ENCODE data around the gene FBXL13.
"Not testable (repeated sequence)": the region's sequence is repeated elsewhere in the genome, so short reads cannot be mapped to it uniquely, and the experiment has no call there.

The FBXL13 gene

DNA sequence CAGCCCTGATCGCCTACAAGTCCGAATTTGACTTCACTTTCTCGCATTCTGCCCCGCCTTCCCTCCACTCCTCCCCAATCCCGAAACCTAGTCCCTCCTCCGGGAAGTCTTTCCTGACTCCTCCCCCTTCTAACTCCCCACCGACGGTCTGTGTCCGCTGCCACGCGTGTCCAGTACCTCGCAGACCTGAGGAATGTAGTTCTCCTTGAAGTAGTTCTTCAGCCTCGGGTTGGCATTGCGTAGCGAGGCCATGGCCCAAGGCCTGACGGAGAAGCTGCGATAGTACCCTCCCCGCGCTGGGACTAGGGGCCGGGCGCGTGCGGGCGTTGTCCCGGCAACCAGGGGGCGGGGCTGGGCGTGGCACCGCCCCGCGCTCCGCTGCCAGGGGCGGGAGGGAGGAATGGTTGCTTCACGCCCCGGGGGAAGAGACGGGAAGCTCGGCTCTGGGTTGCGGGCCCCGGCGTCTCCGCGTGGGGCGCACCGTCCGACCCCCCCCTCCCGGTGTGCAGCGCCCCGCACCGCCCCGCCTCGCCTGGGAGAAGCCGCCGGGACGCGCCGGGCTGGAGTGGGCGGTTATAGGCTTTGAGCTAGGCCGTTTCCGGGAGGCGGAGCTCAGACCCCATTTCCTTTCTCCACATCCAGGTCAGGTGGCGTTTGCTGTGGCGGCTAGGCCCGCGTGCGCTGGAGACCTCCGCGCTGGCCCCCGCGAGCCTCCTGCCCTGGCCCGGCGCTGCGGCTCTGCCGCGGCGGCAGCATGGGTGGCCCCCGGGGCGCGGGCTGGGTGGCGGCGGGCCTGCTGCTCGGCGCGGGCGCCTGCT is at the start of gene FBXL13, which contains the start of gene ARMC10:
FBXL13 (minus strand) TSS at position 278 of the 818 bp plus-strand sequence.
ARMC10 (plus strand) TSS at position 622 of the 818 bp plus-strand sequence; CDS start at position 755, 133 bp downstream.
- DNase-seq = peak; percentile 96

DNA sequence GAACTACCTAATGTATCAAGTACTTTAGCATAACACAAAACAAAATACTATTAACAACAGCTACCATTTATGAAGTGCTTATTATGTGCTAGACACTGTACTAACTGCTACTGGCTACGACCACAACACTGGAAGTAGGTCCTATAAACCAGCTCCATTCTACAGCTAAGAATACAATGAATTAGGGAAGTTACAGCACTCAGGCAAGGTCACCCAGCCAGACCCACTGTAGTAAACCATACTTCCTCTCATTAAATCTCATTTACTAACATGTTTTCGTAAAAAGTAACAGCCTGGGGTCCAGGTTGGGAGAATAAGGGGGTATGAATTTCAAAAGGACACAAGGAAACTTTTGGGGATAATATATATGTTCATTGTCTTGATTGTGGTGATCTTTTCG is 48.9 kb upstream of the FBXL13 start:
- DNase-seq = peak; percentile 42

DNA sequence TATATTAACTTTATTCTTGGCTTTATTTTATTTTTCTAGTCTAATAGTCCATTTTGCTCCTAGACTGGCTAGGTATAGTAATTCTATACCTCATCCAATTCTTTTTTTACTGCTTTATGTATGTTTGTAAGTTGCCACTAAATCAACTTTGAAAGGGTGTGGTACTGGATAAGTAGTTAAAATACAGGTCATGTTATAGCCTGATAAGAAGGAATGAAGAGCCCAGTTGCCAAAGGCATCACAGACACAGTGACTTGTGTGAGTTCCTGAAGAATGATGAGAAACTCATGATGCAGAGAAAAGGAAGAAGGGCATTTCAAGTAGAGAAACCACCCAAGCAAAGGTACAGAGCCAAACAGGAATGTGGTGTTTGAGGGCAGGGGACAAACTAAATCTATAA is 47.0 kb upstream of the FBXL13 start:
- peak; percentile 85 for DNase-seq

DNA sequence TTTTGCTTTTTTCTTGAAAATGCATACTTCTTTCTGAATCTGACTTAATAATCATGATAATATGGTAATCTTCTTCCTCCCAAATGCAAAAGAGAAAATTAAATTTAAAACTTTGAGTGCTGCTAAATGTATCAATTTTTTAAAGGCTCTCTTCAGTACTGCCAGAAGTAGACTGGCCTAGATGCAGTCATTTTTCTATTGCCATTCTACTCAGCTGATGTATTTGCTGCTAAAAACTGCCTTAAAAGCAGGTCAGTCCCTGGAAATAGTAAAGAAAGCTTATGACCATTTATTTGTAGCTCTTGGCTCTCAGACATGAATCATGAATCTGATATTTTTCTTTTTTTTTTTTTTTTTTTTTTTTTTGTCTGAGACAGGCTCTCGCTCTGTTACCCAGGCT is 45.8 kb upstream of the FBXL13 start:
- no peak for DNase-seq

DNA sequence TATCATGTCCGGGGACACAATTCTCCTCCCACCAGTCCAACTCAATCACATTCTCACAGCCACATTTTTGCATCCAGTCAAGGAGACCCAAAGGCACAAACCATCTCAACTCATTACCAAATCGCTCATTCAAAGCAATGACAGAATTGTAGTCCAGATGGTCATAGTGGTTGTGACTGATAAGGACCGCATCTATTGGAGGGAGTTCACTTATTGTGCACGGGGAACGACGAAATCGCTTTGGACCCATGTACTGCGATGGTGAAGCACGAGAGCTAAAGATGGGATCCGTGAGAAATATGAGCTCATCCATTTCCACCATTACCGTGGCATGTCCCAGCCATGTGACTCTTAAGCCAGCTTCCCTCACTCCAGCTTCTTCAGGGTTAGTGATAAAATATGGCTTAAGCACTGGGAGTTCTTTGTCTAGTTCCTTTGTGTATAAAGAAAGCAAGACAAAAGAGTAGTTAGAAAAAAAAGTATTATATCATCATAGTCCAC is 45.2 kb upstream of the FBXL13 start:
- peak; percentile 35 for DNase-seq

DNA sequence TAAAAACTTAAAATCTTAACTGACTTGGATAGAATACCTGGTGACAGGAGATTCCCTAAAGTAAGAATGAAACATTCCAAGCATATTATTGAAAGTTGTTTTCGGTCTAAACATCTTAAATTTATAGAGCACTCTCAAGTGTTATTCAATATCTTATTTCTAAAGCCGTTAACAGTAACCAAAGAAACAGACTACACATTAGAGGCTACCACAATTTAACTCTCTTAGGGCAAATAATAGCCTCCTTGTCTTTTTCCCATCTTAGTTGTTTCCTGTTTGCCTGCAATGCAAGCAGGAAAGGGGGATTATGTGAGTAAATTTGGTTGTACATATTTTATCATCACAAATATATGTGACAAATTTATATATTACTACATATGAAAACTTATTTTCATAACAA is 42.9 kb upstream of the FBXL13 start:
- no peak for DNase-seq

DNA sequence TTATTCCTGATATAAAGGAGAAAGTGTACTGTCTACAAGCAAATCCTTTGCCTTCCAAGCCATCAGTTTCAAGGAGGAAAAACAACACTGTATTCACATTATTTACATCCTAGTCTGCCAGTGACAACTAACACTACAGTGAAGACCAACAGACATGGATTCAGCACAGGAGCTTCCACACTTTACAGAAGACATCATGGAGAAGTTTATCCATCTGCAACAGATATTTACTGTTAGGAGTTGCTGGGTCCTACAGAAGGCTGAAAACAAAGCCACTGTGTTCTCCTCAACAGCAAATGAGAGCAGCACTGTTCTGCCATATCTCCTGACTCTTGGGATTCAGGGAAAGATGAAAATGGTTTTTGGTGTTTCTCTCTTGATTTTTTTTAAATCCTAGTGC is 42.4 kb upstream of the FBXL13 start:
- DNase-seq = no peak

DNA sequence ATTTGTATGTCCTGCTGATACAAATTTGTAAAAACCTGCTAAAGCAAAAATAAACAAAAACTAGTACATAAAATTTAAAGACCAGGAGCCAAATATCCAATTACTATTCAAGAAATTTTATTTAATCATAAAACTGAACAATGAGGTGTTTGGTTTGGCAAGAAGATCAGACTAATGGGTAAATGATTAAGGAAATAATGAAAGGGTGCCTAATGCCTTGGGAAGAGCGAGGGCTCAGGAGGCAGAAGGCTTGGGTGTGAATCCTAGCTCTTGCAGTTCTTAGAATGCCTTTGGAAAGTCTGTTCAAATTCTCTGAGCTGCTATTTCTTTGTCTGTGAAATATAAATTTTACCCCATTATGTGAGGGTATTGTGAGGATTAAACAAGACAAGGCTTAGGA is 41.9 kb upstream of the FBXL13 start:
- no peak for DNase-seq

DNA sequence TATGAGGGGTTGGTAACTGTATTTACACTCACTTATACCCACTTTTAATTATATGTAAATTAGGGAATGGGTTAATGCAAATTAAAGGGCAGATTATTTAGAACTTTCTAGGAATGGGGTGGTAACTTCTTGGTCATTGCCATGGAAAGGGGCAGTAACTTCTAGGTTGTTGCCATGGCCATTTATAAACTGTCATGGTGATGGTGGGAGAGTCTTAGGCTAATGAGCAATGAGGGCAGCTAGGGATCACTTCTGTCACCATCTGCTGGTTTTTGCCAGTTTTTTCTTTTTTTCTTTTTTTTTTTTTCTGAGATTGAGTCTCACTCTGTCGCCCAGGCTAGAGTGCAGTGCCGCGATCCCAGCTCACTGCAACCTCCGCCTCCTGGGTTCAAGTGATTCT is 41.2 kb upstream of the FBXL13 start:
- no peak for DNase-seq

DNA sequence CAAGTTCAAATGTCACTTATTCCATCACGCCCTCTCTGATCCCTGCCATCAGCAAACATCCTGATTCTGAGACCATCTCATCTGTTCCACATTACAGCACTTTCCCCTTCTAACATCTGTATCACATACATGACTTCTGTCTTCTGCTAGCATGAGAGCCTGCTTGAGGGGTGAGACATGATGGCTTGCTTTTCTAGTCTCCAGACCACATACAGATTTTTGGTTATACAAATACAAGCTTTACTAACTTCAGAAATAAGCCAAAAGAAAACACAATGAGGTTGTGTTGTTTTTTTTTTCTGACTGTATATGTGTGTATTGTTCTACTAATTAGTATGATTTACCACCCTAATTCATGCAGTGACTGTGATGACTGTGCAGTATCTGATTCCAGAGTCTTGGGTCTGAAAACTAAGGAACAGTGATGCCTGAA is 40.0 kb upstream of the FBXL13 start:
- DNase-seq = no peak

DNA sequence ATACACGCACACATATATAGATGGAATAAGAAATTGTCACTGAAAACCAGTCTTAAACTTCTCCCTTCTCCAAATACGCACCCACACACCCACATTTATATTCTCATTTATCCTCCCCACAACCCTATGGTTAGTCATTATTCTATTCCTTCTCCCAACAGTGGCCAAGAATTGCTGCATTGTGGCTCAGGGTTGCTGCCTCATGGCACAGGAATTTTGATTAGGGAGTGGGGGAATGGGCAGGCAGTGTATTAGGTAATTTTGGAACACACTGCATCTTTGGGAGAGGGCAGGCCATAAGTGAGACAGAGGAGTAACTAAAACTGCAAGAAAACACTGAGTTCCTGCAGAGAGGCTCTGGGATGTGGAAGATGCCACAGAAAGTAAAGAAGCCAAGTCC is 38.6 kb upstream of the FBXL13 start:
- DNase-seq = no peak

DNA sequence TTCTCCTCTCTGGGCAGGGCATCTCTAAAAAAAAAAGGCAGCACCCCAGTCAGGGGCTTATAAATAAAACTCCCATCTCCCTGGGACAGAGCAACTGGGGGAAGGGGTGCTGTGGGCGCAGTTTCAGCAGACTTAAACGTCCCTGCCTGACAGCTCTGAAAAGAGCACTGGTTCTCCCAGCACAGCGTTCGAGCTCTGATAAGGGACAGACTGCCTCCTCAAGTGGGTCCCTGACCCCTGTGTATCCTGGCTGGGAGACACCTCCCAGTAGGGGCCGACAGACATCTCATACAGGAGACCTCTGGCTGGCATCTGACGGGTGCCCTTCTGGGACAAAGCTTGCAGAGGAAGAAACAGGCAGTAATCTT is 32.1 kb upstream of the FBXL13 start:
- DNase-seq = not testable (repeated sequence)

DNA sequence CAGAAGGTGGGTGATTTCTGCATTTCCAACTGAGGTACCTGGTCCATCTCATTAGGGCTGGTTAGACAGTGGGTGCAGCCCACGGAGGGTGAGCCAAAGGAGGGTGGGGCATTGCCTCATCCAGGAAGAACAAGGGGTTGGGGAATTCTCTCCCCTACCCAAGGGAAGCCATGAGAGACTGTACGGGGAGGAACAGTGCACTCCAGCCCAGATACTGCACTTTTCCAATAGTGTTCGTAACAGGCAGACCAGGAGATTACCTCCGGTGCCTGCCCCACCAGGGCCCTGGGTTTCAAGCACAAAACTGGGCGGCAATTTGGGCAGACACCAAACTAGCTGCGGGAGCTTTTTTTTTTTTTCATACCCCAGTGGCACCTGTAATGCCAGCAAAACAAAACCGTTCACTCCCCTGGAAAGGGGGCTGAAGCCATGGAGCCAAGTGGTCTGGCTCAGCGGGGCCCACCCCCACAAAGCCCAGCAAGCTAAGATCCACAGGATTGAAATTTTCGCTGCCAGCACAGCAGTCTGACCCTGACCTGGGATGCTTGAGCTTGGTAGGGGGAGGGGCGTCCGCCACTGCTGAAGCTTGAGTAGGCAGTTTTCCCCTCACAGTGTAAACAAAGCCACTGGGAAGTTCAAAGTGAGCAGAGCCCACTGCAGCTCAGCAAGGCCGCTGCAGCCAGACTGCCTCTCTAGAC is 31.6 kb upstream of the FBXL13 start:
- no peak for DNase-seq

DNA sequence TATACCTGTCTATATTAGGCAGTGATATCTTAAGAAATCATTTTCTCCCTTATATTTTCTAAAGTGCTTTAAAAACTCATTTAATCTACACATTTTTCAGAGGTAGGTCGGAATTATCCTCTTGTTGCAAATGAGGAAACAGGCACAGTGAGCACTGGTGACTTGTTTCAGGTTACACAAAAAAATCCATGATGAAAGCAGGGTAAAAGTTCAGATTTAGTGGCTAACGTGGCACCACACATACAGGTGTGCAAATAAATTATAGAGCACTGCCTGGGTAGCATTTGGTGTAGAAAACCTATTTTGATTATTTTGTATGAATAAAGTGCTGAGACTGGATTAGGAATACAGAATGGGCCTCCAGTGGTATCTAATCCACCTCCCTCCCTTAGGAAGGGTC is 26.9 kb upstream of the FBXL13 start:
- DNase-seq = no peak

DNA sequence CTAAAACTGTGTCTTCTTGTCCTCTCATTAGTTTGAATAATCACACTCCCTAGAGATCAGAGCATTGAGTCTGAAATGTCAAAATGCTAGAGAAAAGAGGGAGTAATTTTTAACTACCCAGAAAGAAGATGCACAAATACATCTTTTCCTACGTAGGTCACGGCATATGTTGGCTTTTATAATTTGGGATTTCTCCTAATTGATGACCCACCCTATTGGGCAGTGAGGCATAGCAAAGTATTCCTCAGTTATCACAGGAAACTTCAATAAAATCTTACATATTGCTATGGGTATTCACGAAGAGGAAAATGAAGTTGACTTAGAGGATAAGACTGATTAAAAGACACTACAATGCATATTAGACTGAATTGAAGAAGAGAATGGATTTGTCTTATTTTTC is 25.8 kb upstream of the FBXL13 start:
- DNase-seq = no peak

DNA sequence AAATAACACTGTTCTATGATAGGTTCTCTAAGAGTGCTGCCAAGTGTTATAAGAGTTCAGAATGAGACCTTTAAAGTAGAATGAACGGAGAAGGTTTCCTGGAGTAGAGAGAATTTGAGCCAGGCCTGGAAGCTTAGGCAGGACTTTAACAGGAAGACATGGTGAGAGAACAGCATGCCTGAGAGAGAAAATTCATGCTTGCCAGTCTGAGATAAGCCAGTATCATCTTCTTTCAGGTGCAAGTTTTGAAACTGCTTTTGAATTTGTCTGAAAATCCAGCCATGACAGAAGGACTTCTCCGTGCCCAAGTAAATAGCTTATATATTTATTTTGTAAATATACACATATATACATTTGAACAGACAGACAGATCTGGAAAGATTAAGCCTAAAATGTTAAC is 22.4 kb upstream of the FBXL13 start:
- peak; percentile 26 for DNase-seq

DNA sequence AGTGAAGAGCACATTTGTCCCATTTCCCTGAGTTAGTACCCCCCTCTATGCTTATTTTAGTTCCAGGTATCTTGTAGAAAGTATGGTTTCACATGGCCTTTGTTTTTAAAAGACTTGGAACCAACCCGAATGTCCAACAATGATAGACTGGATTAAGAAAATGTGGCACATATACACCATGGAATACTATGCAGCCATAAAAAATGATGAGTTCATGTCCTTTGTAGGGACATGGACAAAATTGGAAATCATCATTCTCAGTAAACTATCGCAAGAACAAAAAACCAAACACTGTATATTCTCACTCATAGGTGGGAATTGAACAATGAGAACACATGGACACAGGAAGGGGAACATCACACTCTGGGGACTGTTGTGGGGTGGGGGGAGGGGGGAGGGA is 21.0 kb upstream of the FBXL13 start:
- DNase-seq = not testable (repeated sequence)

DNA sequence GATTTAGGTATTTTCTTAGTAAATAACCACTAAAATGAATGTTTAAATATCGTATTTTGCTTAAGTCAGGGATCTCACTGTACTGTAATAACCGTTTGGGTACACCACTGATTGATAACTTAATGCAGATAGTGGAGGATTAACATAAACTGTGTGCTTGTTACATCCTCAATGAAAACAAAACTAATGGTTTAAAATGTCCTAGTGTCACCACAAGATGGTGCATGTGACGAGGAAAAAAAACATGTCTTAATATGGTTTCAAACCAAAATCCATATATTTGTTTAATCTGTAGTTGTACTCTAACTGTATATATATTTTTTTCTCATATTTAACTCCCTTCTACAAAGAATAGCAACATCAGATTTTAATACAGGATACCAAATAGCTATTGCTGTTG is 19.5 kb upstream of the FBXL13 start:
- peak; percentile 55 for DNase-seq

DNA sequence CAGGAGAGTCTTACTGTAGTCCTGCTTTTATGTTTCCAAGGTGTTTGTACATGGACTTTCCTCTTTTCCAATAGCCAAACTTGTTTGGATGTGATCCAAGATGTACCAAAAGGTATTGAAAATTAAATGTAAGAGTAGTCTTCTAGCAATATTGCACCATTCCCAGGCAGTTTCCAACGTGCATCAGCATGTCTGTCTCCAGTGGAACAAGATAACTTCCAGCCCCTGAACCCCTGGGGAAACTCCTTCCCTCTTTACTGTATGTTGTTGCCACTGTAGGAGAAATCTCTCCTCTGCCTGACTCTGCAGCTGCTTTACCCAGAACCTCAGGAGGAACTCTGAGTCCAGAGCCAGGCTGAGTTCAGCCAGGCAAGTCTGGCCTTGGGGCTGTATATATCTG is 18.8 kb upstream of the FBXL13 start:
- DNase-seq = no peak

DNA sequence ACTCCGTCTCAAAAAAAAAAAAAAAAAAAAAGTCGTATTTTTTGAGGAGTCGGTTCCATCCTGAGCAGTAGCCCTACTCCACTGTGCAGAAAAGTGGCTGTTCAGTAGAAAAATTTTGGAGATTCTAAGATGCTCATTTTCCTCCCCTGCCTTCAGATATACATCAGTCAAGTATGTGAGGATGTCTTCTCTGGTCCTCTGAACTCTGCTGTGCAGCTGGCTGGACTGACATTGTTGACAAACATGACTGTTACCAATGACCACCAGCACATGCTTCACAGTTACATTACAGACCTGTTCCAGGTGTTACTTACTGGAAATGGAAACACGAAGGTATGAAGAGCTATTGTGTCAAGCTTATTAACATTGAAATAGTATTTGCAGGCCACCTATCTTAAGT is 17.7 kb upstream of the FBXL13 start:
- not testable (repeated sequence) for DNase-seq

DNA sequence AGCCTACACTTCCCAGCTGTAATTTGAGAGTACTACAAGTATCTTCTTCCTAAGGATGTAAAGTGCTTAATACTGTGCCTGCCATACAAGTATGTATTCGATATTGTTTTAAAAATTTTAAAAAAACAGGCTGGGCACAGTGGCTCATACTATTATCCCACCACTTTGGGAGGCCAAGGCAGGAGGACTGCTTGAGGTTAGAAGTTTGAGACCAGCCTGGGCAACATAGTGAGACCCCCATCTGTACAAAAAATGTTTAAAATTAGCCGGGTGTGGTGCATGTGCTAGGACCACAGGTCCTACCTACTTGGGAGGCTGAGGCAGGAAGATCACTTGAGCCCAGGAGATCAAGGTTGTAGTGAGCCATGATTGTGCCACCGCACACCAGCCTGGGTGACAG is 8.6 kb upstream of the FBXL13 start:
- DNase-seq = no peak

DNA sequence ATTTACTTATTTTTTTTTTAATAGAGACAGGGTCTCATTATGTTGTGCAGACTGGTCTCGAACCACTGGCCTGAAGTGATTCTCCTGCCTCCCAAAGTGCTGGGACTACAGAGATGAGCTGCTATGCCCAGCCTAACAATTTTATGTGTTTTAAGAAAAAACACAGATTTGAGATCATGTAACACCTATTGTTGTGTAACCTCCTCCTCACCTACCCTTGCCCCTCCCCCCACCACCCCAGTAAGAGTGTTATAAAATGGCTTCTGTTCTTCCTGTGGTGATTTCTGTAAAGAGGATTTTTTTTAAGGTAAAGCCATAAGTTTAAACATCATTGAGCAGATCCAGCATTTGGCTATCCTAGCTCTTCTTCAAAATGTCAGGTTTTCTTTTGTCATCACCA is 7.9 kb upstream of the FBXL13 start:
- no peak for DNase-seq

DNA sequence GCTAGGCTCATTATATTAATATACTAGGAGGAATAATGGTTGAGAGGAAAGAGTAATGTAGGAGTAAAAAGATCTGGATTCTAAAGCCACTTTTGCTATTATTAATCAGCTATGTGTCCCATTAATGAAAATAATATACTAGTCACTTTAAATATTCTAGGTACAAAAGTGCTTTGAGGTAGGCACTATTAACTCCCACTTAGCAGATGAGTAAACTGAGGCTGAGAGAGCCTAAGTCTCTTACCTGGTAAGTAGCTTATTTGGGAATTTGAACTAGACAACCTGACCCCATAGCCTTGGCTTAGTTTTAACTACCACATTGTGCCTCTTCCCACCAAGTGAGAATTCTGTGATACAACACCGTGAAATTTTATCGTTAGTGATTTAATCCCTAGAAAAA is 6.3 kb upstream of the FBXL13 start:
- no peak for DNase-seq

DNA sequence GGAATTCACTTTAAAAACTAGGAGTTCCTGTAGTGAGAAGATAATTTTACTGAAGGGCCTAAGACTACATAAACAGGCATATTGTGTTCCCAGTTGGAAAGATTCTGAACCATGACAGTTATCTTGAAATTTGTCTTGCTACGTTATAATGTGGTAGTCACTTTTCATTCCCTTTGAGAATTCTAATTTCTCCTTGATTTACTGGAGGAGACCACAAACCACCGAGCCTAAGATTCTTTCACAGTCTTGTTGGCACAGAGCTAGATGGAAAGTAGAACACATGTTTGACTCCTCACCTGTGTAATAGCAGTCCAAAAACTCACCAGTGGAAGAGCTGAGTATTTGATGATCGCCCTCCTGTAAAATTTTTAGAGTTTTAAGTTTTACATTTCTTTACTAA is 5.2 kb upstream of the FBXL13 start:
- DNase-seq = no peak

Data from hematopoietic multipotent progenitor cell treated with erythropoietin and hydrocortisone succinate and interleukin-3 and kit ligand, for 4 days (in vitro differentiated cells).